Thyroid gland (tissue), 4 donors: ENCODE data around the gene ERCC1.

Experiments used
- POLR2A ChIP-seq, 2 donors: fragments of 450-650 bp; IDR thresholded peaks; one replicate each; pipeline ENCODE4 v1.6.1; 2017; ENCODE audit warnings: antibody characterized with exemption in 2 of 2, mild to moderate bottlenecking in 2 of 2, moderate library complexity in 1 of 2
- TF ChIP-seq, protein P1 (sequence below), 6 experiments: fragments of 200-600 bp in 3 of 6; fragments of 450-650 bp in 3 of 6; sonication (generic) in 3 of 6; IDR thresholded peaks; one replicate each; pipeline ENCODE4 v1.5.1; 2016 to 2019; ENCODE audit warnings: antibody characterized with exemption in 6 of 6, mild to moderate bottlenecking in 2 of 6, inconsistent platforms in 1 of 6, moderate library complexity in 1 of 6

DNA sequence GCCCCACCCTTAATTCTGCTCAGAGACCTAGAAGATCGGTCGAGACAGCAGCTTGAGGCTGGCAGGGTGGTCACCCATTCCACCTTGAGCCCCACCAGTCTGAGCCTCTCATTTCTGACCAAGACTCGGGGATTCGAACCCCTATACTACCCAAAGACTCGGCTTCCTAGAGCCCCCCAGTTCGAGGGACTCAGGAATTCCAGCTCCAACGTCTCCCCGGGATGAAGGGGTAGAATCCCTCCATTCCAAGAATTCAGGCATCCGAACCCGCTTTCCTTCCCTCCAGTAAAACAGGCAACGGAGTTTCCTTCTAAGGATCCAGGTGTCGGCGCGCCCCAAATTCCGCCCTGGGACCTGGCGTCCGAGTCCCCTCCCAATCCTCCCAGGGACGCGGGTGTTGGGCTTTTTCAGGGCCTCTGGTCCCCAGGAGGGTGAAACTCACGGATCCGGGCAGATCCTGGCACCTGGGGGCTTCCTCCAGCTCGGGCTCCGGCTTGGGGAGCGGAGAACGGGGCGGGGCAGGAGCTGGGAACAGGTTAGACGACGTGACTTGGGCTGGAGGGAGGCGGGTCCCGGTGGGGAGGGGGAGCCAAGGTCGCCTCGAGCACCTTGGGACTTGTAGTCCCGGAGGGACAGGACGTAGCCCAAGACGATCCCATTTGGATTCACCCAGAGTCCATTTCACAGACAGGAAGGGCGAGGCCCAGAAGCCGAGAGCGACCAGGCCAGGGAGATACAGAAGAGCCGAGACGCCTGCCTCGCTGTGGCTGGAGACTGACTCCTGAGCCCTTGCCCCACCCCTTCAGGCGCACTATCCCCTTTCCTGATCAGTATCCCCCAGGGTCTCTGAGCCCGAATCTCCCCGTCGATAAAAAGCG is 18.9 kb downstream of the ERCC1 start, which contains the start of gene PPP1R13L:
- TF ChIP-seq, protein P1, sequence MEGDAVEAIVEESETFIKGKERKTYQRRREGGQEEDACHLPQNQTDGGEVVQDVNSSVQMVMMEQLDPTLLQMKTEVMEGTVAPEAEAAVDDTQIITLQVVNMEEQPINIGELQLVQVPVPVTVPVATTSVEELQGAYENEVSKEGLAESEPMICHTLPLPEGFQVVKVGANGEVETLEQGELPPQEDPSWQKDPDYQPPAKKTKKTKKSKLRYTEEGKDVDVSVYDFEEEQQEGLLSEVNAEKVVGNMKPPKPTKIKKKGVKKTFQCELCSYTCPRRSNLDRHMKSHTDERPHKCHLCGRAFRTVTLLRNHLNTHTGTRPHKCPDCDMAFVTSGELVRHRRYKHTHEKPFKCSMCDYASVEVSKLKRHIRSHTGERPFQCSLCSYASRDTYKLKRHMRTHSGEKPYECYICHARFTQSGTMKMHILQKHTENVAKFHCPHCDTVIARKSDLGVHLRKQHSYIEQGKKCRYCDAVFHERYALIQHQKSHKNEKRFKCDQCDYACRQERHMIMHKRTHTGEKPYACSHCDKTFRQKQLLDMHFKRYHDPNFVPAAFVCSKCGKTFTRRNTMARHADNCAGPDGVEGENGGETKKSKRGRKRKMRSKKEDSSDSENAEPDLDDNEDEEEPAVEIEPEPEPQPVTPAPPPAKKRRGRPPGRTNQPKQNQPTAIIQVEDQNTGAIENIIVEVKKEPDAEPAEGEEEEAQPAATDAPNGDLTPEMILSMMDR (IDR thresholded peaks at IDR 0.05) = no peak
- TF ChIP-seq POLR2A (IDR thresholded peaks at IDR 0.05) = peak; percentile 37 to 55
